Epithelial cell of proximal tubule (primary cell): Measurements from ENCODE around the gene PGD. TPM values are rescaled to one million over a fixed set of nuclear protein-coding genes. Genes with fewer than 3 reads are reported as not detected.

Experiments
- DNase-seq: peaks from one replicate; pipeline ENCODE4 v3.0.0-alpha.2; 2011; ENCODE audit warnings: low read depth
- H3K4me3 ChIP-seq: 2 replicates; pipeline ENCODE4 v1.5.1; 2011; ENCODE audit warnings: low read depth, mild to moderate bottlenecking, low read length
- CTCF ChIP-seq: conservative IDR thresholded peaks from 2 replicates; pipeline ENCODE4 v1.5.1; 2012; ENCODE audit warnings: low read depth, mild to moderate bottlenecking, low read length
- total RNA-seq: library from RNA; depleted of rRNA; stranded (reverse); fragments of >200 nt; gene quantifications from 2 replicates; pipeline ENCODE4 v1.2.3, GENCODE V29; 2015

Gene PGD
- total RNA-seq, 1 donor from 2014 or later: 231 TPM

DNA sequence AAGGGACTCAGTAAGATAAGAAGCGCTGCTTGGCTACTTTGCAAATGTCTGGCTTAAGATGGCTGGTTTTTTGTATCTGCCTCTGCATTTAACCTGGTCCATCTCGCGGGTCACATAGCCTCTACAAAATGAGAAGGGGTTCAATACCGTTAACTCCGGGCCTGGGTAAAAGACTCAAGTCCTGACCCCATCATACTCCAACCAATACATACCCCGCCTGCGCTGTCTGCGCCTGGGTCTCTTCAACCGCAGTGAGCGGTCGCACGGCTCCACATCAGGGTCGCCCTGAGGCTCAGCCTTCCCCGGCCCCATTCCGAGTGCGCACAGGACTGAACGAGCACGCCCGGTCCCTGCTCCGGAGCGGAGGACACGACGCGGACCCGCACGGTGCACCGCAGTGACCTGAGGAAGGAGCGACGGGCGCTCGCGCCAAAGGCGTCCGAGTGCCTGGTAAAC, 558 bp upstream of the PGD start:
- H3K4me3 ChIP-seq: peak overlapping the region; percentile 92
- TF ChIP-seq CTCF: no peak
- no peak for DNase-seq

DNA sequence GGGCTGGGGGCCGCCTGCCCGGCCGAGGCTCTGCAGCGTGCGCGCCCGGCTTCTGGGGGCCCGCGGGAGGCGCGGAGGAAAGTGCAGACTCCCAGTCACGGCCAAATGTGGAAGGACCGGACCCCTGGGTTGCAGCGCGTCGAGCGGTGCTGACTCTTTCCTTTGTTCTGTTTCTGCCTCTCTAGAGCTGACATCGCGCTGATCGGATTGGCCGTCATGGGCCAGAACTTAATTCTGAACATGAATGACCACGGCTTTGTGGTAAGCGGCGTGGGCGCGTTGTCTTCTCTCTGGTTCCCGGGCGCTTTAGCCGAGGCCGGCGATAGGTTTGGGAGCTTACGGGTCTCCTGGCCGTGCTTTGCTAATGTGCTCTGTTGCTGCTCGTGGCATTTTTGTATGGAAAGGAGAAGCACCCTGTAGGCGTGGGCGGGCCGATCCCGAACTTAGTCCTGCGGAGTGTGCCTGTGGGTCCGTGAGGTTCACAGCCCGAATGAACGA, 629 bp downstream of the PGD start:
- no peak for TF ChIP-seq CTCF
- DNase-seq: no peak
- H3K4me3 ChIP-seq: peak overlapping the region; percentile 92

DNA sequence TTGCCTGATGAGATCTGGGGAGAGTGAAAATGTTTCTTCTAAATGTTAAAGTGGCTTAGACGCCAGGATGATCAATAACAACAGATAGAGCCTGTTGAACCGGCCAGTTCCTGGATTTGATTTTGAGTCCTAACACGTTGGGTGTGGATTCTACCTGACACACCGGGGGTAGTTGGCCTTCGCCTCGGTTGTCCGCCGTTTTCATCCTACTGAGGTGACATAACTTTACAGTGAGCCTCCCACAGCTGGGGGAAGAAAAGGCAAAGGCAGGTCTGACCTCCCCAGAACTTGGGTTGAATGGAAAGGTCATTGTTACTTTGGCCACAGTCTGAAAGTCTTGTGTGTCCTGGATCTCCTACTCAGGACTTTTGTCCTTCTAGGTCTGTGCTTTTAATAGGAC, 1.1 kb downstream of the PGD start:
- no peak for DNase-seq
- H3K4me3 ChIP-seq: peak overlapping the region; percentile 92
- TF ChIP-seq CTCF: no peak

- no peak overlapping the region for H3K4me3 ChIP-seq
- DNase-seq: no peak
- TF ChIP-seq CTCF: no peak
Measured at GRCh38 chr1:10401281-10401680, 2.4 kb downstream of the PGD start.

GRCh38 chr1:10402729-10403274, 3.9 kb downstream of the PGD start:
- no peak for TF ChIP-seq CTCF
- H3K4me3 ChIP-seq: no peak overlapping the region
- DNase-seq: no peak

DNA sequence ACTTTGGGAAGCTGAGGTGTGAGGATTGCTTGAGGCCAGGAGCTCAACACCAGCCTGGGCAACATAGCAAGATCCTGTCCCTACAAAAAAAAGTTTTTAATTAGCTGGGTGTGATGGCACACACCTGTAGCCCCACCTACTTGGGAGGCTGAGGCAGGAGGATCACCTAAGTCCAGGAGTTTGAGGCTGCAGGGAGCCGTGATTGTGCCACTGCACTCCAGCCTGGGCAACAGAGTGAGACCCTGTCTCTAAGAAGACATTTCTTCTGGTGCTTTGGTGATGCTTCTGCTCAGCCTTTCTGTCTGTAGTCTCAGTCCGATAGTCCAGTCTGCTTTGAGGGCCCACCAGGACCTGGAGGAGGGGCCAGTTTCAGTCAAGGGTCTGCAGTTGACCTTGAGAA, 8.3 kb downstream of the PGD start:
- no peak overlapping the region for H3K4me3 ChIP-seq
- no peak for DNase-seq
- TF ChIP-seq CTCF: no peak
